Osteocyte (in vitro differentiated cells): ENCODE measurements around the gene ABCC11. TPM values are rescaled to one million over a fixed set of nuclear protein-coding genes. Genes with fewer than 3 reads are reported as not detected.

ENCODE experiments used
- DNase-seq: peaks from one replicate; pipeline ENCODE4 v3.0.0; 2021; ENCODE audit warnings: mixed read lengths; ENCODE audit not compliant: unreplicated experiment; ENCODE audit errors: extremely low spot score
- H3K27ac Mint-ChIP-seq: one replicate; pipeline ENCODE4 v1.8.0; 2021; ENCODE audit warnings: mild to moderate bottlenecking, mixed read lengths; ENCODE audit not compliant: unreplicated experiment
- H3K27me3 Mint-ChIP-seq: one replicate; pipeline ENCODE4 v1.8.0; 2021; ENCODE audit warnings: mixed read lengths; ENCODE audit not compliant: unreplicated experiment
- H3K36me3 Mint-ChIP-seq: one replicate; pipeline ENCODE4 v1.8.0; 2021; ENCODE audit warnings: mixed read lengths; ENCODE audit not compliant: unreplicated experiment
- H3K4me1 Mint-ChIP-seq: one replicate; pipeline ENCODE4 v1.8.0; 2021; ENCODE audit warnings: mixed read lengths; ENCODE audit not compliant: unreplicated experiment
- H3K4me3 Mint-ChIP-seq: one replicate; pipeline ENCODE4 v1.8.0; 2021; ENCODE audit warnings: mild to moderate bottlenecking, moderate library complexity, mixed read lengths; ENCODE audit not compliant: unreplicated experiment
- H3K9me3 Mint-ChIP-seq: one replicate; pipeline ENCODE4 v1.8.0; 2021; ENCODE audit warnings: mixed read lengths; ENCODE audit not compliant: unreplicated experiment
- total RNA-seq: library from RNA; stranded (reverse); gene quantifications from 2 replicates; pipeline ENCODE4 v1.2.1, GENCODE V29; 2021
- TF ChIP-seq, protein P1 (sequence below): fragments of 200-600 bp; sonication (generic); IDR thresholded peaks from 2 replicates; pipeline ENCODE4 v1.5.0; 2021; ENCODE audit warnings: antibody characterized with exemption, mild to moderate bottlenecking, moderate library complexity

Gene ABCC11
- total RNA-seq, 1 donor from 2014 or later, result 0.48 TPM

DNA sequence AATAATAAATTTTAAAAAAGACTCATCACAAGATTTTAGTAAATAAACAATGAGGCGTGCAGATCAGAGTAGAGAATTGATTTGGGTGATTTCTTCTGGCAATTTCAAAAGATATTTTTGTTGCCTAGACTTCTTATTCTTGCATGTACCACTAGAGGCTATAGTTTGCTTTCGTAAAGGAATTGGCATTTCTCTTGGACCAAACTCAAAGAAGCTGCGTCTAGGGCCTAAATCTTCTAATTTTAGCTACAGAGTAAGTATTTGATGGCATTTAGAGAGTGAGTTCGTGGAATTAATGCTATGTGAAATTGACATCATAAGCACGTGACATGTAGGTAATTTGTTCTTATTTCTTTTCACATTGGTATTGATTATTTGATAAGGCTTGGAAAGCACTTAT is 24.4 kb upstream of the ABCC11 start:
- Mint-ChIP-seq H3K27ac (no peak overlapping the region), H3K27me3 (no peaks in the 10 kb centered on the region), H3K36me3 (peaks cover 19% of the 10 kb centered on the region), H3K4me3 (no peak overlapping the region), H3K9me3 (no peaks in the 10 kb centered on the region), H3K4me1 (peaks cover 3% of the 10 kb centered on the region)
- DNase-seq, result no peak
- TF ChIP-seq, protein P1, sequence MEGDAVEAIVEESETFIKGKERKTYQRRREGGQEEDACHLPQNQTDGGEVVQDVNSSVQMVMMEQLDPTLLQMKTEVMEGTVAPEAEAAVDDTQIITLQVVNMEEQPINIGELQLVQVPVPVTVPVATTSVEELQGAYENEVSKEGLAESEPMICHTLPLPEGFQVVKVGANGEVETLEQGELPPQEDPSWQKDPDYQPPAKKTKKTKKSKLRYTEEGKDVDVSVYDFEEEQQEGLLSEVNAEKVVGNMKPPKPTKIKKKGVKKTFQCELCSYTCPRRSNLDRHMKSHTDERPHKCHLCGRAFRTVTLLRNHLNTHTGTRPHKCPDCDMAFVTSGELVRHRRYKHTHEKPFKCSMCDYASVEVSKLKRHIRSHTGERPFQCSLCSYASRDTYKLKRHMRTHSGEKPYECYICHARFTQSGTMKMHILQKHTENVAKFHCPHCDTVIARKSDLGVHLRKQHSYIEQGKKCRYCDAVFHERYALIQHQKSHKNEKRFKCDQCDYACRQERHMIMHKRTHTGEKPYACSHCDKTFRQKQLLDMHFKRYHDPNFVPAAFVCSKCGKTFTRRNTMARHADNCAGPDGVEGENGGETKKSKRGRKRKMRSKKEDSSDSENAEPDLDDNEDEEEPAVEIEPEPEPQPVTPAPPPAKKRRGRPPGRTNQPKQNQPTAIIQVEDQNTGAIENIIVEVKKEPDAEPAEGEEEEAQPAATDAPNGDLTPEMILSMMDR, result peak; percentile 43

DNA sequence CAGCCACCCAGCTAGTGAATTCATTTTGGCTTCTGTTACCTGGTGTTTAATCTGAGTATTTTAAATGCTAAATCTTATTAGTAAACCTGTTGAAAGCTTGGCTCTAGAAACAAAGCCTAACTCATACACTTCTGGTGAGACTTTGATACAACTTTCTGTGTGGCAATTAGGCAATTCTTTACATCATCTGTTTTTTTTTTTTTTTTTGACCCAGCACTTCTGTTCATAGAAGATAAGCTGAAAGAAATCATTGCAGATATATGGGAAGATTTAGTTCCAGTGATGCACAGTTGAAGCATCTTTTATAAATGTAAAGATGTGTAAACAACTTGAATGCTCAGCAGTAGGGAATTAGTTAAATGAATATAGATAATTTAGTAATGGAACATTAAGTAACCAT is 21.7 kb upstream of the ABCC11 start:
- TF ChIP-seq, protein P1, result no peak
- DNase-seq, result no peak
- H3K27ac Mint-ChIP-seq, result no peak overlapping the region
- H3K36me3 Mint-ChIP-seq, result peaks cover 24% of the 10 kb centered on the region
- H3K9me3 Mint-ChIP-seq, result no peaks in the 10 kb centered on the region
- peaks cover 3% of the 10 kb centered on the region for H3K4me1 Mint-ChIP-seq
- H3K4me3 Mint-ChIP-seq, result no peak overlapping the region
- no peaks in the 10 kb centered on the region for H3K27me3 Mint-ChIP-seq

DNA sequence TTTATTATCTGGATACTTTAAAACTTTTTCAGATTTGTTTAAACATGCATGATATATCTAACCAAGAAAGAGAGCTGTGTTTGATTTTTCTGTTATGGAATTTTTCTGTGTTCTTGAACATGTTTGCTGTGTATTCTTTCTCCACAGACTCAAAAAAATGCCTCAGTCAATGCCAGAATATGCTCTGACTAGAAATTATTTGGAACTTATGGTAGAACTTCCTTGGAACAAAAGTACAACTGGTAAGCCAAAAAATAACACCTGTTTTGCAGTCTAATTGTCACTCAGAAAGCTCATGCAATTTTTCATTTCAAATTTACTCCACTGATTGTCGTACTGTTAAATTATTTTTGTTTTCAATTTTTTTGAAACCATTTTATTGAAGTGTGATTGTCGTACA is 15.3 kb upstream of the ABCC11 start:
- Mint-ChIP-seq H3K27ac (no peak overlapping the region), H3K27me3 (no peaks in the 10 kb centered on the region), H3K4me3 (no peak overlapping the region), H3K4me1 (no peaks in the 10 kb centered on the region), H3K9me3 (no peaks in the 10 kb centered on the region), H3K36me3 (peaks cover 64% of the 10 kb centered on the region)
- DNase-seq, result no peak
- TF ChIP-seq, protein P1, result no peak

DNA sequence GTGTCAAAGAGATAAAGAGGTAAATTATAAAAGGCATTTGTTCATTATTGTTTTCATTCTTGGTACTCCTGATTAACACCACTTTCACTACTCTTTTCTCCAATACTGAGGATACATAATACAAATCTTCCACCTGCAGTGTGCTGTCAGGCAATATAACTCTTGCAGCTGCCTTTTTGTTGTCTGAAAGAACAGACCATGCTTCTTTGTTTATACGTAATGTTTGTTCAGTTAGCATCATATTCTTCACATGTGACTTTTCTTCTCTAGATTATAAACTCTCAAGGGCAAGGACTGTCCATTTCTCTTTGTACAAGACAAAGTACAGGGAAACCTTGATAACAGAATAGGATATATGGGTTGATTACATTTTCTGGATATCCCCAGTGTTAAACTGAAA is 14.2 kb upstream of the ABCC11 start:
- H3K36me3 Mint-ChIP-seq, result peaks cover 70% of the 10 kb centered on the region
- no peak for DNase-seq
- no peak overlapping the region for H3K27ac Mint-ChIP-seq
- TF ChIP-seq, protein P1, result no peak
- no peaks in the 10 kb centered on the region for H3K4me1 Mint-ChIP-seq
- no peak overlapping the region for H3K4me3 Mint-ChIP-seq
- H3K27me3 Mint-ChIP-seq, result no peaks in the 10 kb centered on the region
- no peaks in the 10 kb centered on the region for H3K9me3 Mint-ChIP-seq

DNA sequence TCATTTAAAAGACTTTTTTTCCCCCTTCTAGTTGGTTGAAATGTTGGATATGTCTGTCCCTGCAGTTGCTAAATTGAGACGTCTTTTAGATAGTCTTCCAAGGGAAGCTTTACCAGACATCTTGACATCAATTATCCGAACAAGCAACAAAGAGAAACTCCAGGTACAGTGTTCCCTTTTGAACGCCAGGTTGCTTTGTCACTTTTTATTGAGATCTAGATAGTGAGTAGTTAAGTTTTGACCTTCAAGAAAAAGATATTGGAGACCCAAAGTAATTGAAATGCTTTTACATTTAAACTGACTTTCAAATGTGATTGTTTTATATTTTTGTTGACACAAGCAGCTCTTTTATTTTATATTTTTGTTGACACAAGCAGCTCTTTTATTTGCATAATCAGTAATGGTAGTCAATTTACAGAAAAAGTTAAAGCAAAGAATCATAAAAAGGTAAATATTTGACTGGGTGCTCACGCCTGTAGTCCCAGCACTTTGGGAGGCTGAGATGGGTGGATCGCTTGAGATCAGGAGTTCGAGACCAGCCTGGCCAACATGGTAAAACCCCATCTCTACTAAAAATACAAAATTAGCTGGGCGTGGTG is 9.3 kb upstream of the ABCC11 start:
- Mint-ChIP-seq H3K27ac (no peak overlapping the region), H3K27me3 (no peaks in the 10 kb centered on the region), H3K4me1 (no peaks in the 10 kb centered on the region), H3K4me3 (no peak overlapping the region), H3K36me3 (peaks cover 61% of the 10 kb centered on the region), H3K9me3 (no peaks in the 10 kb centered on the region)
- no peak for DNase-seq
- TF ChIP-seq, protein P1, result no peak
